GM21526 (cell line): Measurements from ENCODE around the gene FBXL20.
"Not testable (repeated sequence)": the region's sequence is repeated elsewhere in the genome, so short reads cannot be mapped to it uniquely, and the experiment has no call there.

ENCODE experiments used
- ATAC-seq: cut with Tn5 transposase; IDR thresholded peaks from one replicate; pipeline ENCODE4 v1.9.1; 2021; ENCODE audit warnings: moderate library complexity; ENCODE audit not compliant: unreplicated experiment, low FRiP score

The FBXL20 gene

GRCh38 chr17:39270923-39271322 lies 130.5 kb downstream of the FBXL20 start:
- no peak for ATAC-seq

- no peak for ATAC-seq
These were observed 137.3 kb downstream of the FBXL20 start for GRCh38 chr17:39264119-39264518.

- no peak for ATAC-seq
These were observed 140.1 kb downstream of the FBXL20 start for GRCh38 chr17:39261286-39261685.

- no peak for ATAC-seq
These were observed 148.5 kb downstream of the FBXL20 start for GRCh38 chr17:39252788-39253460.

- ATAC-seq = no peak
These were observed 149.4 kb downstream of the FBXL20 start for GRCh38 chr17:39251997-39252396.

GRCh38 chr17:39250076-39250475 lies 151.3 kb downstream of the FBXL20 start:
- ATAC-seq = not testable (repeated sequence)

GRCh38 chr17:39246274-39246673 lies 155.2 kb downstream of the FBXL20 start:
- no peak for ATAC-seq

GRCh38 chr17:39244600-39245570 lies 156.5 kb downstream of the FBXL20 start:
- no peak for ATAC-seq

- ATAC-seq = no peak
These were observed 157.3 kb downstream of the FBXL20 start for GRCh38 chr17:39244016-39244599.

- no peak for ATAC-seq
These were observed 158.3 kb downstream of the FBXL20 start for GRCh38 chr17:39243155-39243554.

- no peak for ATAC-seq
These were observed 160.8 kb downstream of the FBXL20 start for GRCh38 chr17:39240631-39241030.

- no peak for ATAC-seq
These were observed 161.6 kb downstream of the FBXL20 start for GRCh38 chr17:39239640-39240314.

- no peak for ATAC-seq
These were observed 163.0 kb downstream of the FBXL20 start for GRCh38 chr17:39238311-39238972.

GRCh38 chr17:39237586-39237985 lies 163.8 kb downstream of the FBXL20 start:
- no peak for ATAC-seq

GRCh38 chr17:39236981-39237441 lies 164.4 kb downstream of the FBXL20 start:
- ATAC-seq = no peak

- no peak for ATAC-seq
These were observed 164.9 kb downstream of the FBXL20 start for GRCh38 chr17:39236450-39236927.

- no peak for ATAC-seq
These were observed 165.6 kb downstream of the FBXL20 start for GRCh38 chr17:39235555-39236449.

- no peak for ATAC-seq
These were observed 169.6 kb downstream of the FBXL20 start for GRCh38 chr17:39231591-39232551.
